Stimulated activated CD4-positive, alpha-beta T cell treated with anti-CD3 and anti-CD28 coated beads, Interleukin-12 subunit alpha, Interleukin-12 subunit beta, amount 100 ng/mL, for 24 hours (primary cell): ENCODE results near the gene ACADVL.
"Not testable (repeated sequence)": the region's sequence is repeated elsewhere in the genome, so short reads cannot be mapped to it uniquely, and the experiment has no call there.

Experiments used
- DNase-seq, 2 experiments: peaks; one replicate each; pipeline ENCODE4 v3.0.0-alpha.2; 2020; ENCODE audit warnings: low read depth in 2 of 2

ACADVL gene

GRCh38 chr17:7235693-7236665, 16.2 kb downstream of the ACADVL start:
- no peak for DNase-seq

GRCh38 chr17:7236808-7237207, 17.1 kb downstream of the ACADVL start:
- no peak for DNase-seq

- no peak for DNase-seq
Measured at GRCh38 chr17:7237266-7237760, 17.6 kb downstream of the ACADVL start.

GRCh38 chr17:7237761-7238419, 18.2 kb downstream of the ACADVL start:
- DNase-seq, result peak; percentile 76 to 86

GRCh38 chr17:7238420-7239090, 18.8 kb downstream of the ACADVL start:
- DNase-seq, result no peak

- peak; percentile 96 to 97 for DNase-seq
Measured at GRCh38 chr17:7239091-7240027, 19.6 kb downstream of the ACADVL start, which contains the start of gene PHF23. Gene PHF23 (minus strand): TSS chr17:7239457. CDS start chr17:7239279, 178 bp downstream.

GRCh38 chr17:7240375-7240774, 20.6 kb downstream of the ACADVL start:
- no peak for DNase-seq

GRCh38 chr17:7241090-7241733, 21.5 kb downstream of the ACADVL start:
- no peak for DNase-seq

- peak; percentile 83 to 90 for DNase-seq
Measured at GRCh38 chr17:7241783-7242716, 22.3 kb downstream of the ACADVL start, which contains the start of gene GABARAP. Gene GABARAP (minus strand): TSS chr17:7242449. CDS start chr17:7242330, 119 bp downstream.

- DNase-seq, result peak; percentile 81 to 89
Measured at GRCh38 chr17:7242717-7243452, 23.1 kb downstream of the ACADVL start.

GRCh38 chr17:7243453-7243729, 23.7 kb downstream of the ACADVL start:
- no peak for DNase-seq

GRCh38 chr17:7243838-7244237, 24.1 kb downstream of the ACADVL start:
- not testable (repeated sequence) for DNase-seq

- DNase-seq, result no peak
Measured at GRCh38 chr17:7246779-7247178, 27.0 kb downstream of the ACADVL start.

GRCh38 chr17:7248796-7249195, 29.1 kb downstream of the ACADVL start:
- DNase-seq, result no peak

GRCh38 chr17:7249214-7249613, 29.5 kb downstream of the ACADVL start:
- DNase-seq, result no peak

GRCh38 chr17:7249830-7250229, 30.1 kb downstream of the ACADVL start:
- no peak for DNase-seq

GRCh38 chr17:7250695-7251627, 31.2 kb downstream of the ACADVL start:
- DNase-seq, result no peak
